Activated naive CD8-positive, alpha-beta T cell treated with anti-CD3 and anti-CD28 coated beads, Interleukin-2, amount 10 ng/mL, durations not matched to agents 7 days and 5 days (primary cell): Measurements from ENCODE around the gene PPP6R2. TPM values are rescaled to one million over a fixed set of nuclear protein-coding genes. Genes with fewer than 3 reads are reported as not detected.
A peak's percentile ranks its signal among the peaks of the same experiment; 100 is the strongest.
"Not testable (repeated sequence)": the region's sequence is repeated elsewhere in the genome, so short reads cannot be mapped to it uniquely, and the experiment has no call there.

Experiments
- ATAC-seq: fragments of 150-1000 bp; cut with Tn5 transposase; one replicate; pipeline ENCODE4 v1.10.0; 2021; ENCODE audit warnings: low read depth, moderate library complexity
- POLR2A ChIA-PET: fragments of 350-600 bp; sonication (Branson Sonifier 250); formaldehyde crosslinking; loops from one replicate; lab custom pipeline; 2021; ENCODE audit warnings: antibody characterized with exemption; lab: Charles Lee
- DNase-seq: peaks from one replicate; pipeline ENCODE4 v3.0.0; 2021
- H3K27ac Mint-ChIP-seq: one replicate; pipeline ENCODE4 v1.8.0; 2022; ENCODE audit warnings: mild to moderate bottlenecking, mixed read lengths
- H3K27me3 Mint-ChIP-seq: one replicate; pipeline ENCODE4 v1.8.0; 2022; ENCODE audit warnings: mild to moderate bottlenecking, moderate library complexity, mixed read lengths
- H3K36me3 Mint-ChIP-seq: one replicate; pipeline ENCODE4 v1.8.0; 2021; ENCODE audit warnings: mild to moderate bottlenecking, mixed read lengths
- H3K4me1 Mint-ChIP-seq: one replicate; pipeline ENCODE4 v1.8.0; 2021; ENCODE audit warnings: mixed read lengths
- H3K4me3 Mint-ChIP-seq: one replicate; pipeline ENCODE4 v1.8.0; 2022; ENCODE audit warnings: mild to moderate bottlenecking, moderate library complexity, mixed read lengths
- H3K9me3 Mint-ChIP-seq: one replicate; pipeline ENCODE4 v1.8.0; 2021; ENCODE audit warnings: mixed read lengths
- total RNA-seq, 2 experiments: library from RNA; stranded (reverse); gene quantifications; one replicate each; pipeline ENCODE4 v1.2.3, GENCODE V29; 2021

The PPP6R2 gene
- total RNA-seq, 2 experiments from 2014 or later: 81.6 to 86.8 TPM

- POLR2A ChIA-PET: no interaction called here
Observed at GRCh38 chr22:50425179-50425916, 82.2 kb downstream of the PPP6R2 start.

DNA sequence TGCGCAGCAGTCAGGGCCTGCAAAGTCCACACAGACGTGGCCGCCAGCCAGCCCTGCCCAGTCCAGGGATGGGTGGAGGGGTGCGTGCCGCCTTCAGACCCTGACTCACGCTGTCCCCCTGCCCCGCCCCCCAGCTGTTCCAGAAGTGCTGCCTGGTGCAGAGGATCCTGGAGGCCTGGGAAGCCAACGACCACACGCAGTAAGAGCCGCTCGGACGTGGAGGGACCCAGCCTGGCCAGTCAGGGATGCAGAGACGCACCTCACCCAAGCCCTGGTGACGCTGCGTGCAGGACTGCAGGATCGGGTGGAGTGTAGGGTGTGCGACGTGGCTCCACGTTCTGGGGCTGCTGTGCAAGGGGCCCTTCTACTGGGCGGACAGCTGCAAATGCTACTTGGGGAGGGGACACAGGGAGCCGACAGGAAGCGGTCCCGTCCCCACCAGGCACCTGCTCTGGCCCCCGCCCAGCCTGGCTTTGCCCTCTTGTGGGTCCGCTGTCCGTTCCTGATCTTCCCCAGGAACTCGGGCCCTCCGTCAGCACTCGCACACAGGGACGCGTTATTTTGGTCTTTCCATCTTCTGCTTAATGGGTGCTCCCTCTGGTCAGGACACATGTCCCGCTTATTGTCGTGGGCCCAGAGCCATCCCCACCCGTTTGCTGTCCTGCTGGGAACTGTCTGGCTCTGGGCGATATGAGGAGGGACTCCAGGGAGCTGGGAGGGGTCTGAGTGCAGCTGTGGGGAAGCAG is 89.2 kb downstream of the PPP6R2 start:
- no peaks in the 10 kb centered on the region for H3K27me3 Mint-ChIP-seq
- ATAC-seq (no peak), DNase-seq (no peak)
- POLR2A ChIA-PET: no interaction called here
- peaks cover 15% of the 10 kb centered on the region for H3K36me3 Mint-ChIP-seq
- no peaks in the 10 kb centered on the region for H3K9me3 Mint-ChIP-seq
- no peak overlapping the region for H3K27ac Mint-ChIP-seq
- no peak overlapping the region for H3K4me3 Mint-ChIP-seq
- H3K4me1 Mint-ChIP-seq: no peaks in the 10 kb centered on the region

More at GRCh38 chr22:50425179-50425916, 82.2 kb downstream of the PPP6R2 start:
- Mint-ChIP-seq H3K36me3 (peaks cover 26% of the 10 kb centered on the region), H3K4me1 (peaks cover 3% of the 10 kb centered on the region), H3K27ac (no peak overlapping the region), H3K9me3 (no peaks in the 10 kb centered on the region), H3K27me3 (no peaks in the 10 kb centered on the region), H3K4me3 (no peak overlapping the region)
- ATAC-seq (no peak), DNase-seq (no peak)

- H3K4me3 Mint-ChIP-seq, ATAC-seq, DNase-seq, POLR2A ChIA-PET, H3K4me1 Mint-ChIP-seq, H3K27ac Mint-ChIP-seq, H3K27me3 Mint-ChIP-seq, H3K9me3 Mint-ChIP-seq: not testable (repeated sequence)
- H3K36me3 Mint-ChIP-seq: peaks cover 14% of the 10 kb centered on the region
Observed at GRCh38 chr22:50432877-50433510, 89.9 kb downstream of the PPP6R2 start.

DNA sequence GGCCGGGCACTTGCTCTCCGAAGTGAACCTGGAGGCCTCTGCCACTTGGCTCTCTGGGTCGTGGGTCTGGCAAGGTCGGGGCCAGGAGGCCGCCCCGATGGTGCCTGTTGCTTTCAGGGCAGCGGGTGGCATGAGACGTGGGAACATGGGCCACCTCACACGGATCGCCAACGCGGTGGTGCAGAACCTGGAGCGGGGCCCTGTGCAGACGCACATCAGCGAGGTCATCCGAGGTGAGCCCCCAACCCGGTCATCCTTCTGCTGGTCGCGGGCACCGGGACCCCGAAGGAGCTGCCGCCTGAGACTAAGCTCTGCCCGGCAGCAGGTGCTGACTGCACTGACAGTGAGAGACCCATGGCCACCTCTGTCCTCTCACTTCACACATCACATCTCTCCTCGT is 91.7 kb downstream of the PPP6R2 start:
- H3K9me3 Mint-ChIP-seq: no peaks in the 10 kb centered on the region
- DNase-seq (no peak), ATAC-seq (no peak)
- POLR2A ChIA-PET: interaction anchor here (1.0 kb wide), 1 partner anchor 10 kb away, joined by 4 read pairs; no protein-coding TSS in a partner anchor
- H3K4me3 Mint-ChIP-seq: no peak overlapping the region
- peaks cover 4% of the 10 kb centered on the region for H3K36me3 Mint-ChIP-seq
- no peaks in the 10 kb centered on the region for H3K27me3 Mint-ChIP-seq
- H3K4me1 Mint-ChIP-seq: no peaks in the 10 kb centered on the region
- no peak overlapping the region for H3K27ac Mint-ChIP-seq

- no peak overlapping the region for H3K27ac Mint-ChIP-seq
- H3K4me1 Mint-ChIP-seq: no peaks in the 10 kb centered on the region
- POLR2A ChIA-PET: interaction anchor here (0.6 to 1.0 kb wide), 2 partner anchors 9 to 33 kb away, joined by 3 to 4 read pairs; no protein-coding TSS in a partner anchor
- DNase-seq (no peak), ATAC-seq (no peak)
- H3K36me3 Mint-ChIP-seq: peaks cover 4% of the 10 kb centered on the region
- H3K9me3 Mint-ChIP-seq: no peaks in the 10 kb centered on the region
- no peaks in the 10 kb centered on the region for H3K27me3 Mint-ChIP-seq
- H3K4me3 Mint-ChIP-seq: no peak overlapping the region
Observed at GRCh38 chr22:50435291-50436014, 92.3 kb downstream of the PPP6R2 start.

DNA sequence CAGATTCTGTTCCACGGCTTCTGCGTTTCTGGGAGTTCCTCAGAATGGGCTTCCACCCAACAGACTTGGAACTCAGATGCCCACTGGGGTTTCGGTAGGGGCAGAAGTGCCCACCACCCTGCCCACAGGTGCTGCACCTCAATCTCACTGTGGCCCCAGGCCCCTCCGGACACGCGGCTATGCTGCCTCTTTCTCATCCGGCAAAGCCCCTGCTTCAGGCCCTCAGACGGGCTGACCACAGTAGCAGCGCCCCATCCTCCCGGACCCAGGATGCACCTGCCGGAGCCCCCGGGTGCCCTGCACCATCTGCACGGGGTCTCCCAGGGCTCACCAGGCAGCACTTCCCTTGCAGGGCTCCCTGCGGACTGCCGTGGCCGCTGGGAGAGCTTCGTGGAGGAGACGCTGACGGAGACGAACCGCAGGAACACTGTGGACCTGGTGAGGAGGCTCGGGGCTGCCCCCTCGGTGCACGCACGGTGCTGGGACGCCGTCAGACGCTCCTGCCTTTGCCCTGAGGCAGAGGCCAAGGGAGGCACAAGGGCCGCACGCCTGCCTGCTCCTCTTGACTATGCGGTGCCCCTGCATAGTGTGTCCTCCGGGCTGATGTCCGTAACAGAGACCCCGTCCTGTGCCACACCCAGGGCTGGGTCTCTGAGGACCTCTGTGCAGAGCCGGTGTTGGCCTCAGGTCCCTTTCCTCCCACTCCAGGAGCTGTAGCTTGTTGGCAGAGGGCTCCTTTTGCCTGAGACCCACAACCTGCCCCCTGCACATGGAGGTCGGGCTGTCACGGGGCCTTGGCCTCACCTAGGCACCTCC is 93.1 kb downstream of the PPP6R2 start:
- POLR2A ChIA-PET: no interaction called here
- no peak for ATAC-seq
- Mint-ChIP-seq H3K27me3 (no peaks in the 10 kb centered on the region), H3K9me3 (no peaks in the 10 kb centered on the region), H3K27ac (no peak overlapping the region), H3K4me3 (no peak overlapping the region), H3K4me1 (no peaks in the 10 kb centered on the region), H3K36me3 (peaks cover 4% of the 10 kb centered on the region)
- no peak for DNase-seq

DNA sequence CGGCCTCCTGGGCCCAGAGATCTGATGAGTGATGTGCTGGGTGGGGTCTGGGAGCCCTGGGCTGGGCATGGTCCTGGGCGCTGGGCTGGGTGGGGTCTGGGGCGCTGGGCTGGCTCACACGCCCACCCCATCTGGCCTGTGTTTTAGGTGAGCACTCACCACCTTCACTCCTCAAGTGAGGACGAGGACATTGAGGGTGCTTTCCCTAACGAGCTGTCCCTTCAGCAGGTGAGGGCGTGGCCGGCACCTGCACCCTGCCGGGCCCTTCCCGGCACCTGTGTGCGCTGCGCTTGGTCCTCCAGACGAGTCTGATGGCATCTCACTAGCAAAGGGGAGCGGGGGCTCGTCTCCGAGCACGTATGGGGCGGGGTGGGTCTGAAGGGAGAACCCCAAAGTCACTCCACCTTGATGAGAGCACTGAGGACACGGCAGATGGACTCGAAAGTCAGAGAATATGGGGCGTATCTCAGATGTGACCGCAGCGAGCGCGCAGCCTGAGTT is 93.8 kb downstream of the PPP6R2 start:
- ATAC-seq (no peak), DNase-seq (no peak)
- Mint-ChIP-seq H3K27ac (no peak overlapping the region), H3K4me1 (no peaks in the 10 kb centered on the region), H3K36me3 (no peaks in the 10 kb centered on the region), H3K4me3 (no peak overlapping the region), H3K27me3 (no peaks in the 10 kb centered on the region), H3K9me3 (no peaks in the 10 kb centered on the region)
- POLR2A ChIA-PET: no interaction called here

DNA sequence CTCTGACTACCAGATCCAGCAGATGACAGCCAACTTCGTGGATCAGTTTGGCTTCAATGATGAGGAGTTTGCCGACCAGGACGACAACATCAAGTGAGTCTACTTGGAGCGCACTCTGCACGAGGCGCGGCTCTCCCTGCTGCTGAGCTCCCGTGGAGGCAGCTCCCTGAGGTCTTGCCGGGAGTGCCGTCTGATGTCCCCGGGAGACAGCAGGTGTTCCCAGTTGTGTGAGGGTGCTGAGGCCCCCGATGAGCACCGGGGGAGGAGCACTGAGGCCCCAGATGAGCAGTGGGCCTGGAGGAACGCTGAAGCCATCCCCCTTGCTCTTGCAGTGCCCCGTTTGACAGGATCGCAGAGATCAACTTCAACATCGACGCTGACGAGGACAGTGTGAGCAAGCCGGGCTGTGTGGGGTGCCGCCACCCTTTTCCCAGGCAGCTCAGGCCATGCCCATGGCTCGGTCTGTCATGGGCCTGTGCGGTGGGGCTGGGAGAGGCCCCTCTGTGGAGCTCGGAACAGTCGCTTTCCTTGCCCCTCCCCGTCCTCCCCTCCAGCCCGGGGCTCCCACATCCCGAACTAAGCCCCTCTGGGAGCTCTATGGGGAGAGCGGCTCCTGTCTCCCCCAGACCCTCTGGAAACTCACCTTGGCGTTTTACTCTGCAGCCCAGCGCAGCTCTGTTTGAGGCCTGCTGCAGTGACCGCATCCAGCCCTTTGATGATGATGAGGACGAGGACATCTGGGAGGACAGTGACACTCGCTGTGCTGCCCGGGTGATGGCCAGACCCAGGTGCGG is 94.6 kb downstream of the PPP6R2 start:
- DNase-seq: no peak
- no peak overlapping the region for H3K27ac Mint-ChIP-seq

GRCh38 chr22:50438305-50439275 is 95.5 kb downstream of the PPP6R2 start:
- no peaks in the 10 kb centered on the region for H3K27me3 Mint-ChIP-seq
- H3K36me3 Mint-ChIP-seq: no peaks in the 10 kb centered on the region
- no peak for ATAC-seq
- H3K9me3 Mint-ChIP-seq: no peaks in the 10 kb centered on the region
- POLR2A ChIA-PET: no interaction called here
- H3K4me3 Mint-ChIP-seq: no peak overlapping the region
- no peak for DNase-seq
- H3K4me1 Mint-ChIP-seq: peaks cover 1% of the 10 kb centered on the region
- no peak overlapping the region for H3K27ac Mint-ChIP-seq

More for the DNA sequence above, 94.6 kb downstream of the PPP6R2 start:
- POLR2A ChIA-PET: no interaction called here
- Mint-ChIP-seq H3K27me3 (no peaks in the 10 kb centered on the region), H3K36me3 (no peaks in the 10 kb centered on the region), H3K4me1 (no peaks in the 10 kb centered on the region), H3K4me3 (no peak overlapping the region), H3K9me3 (no peaks in the 10 kb centered on the region)
- ATAC-seq: no peak

- ATAC-seq (no peak), DNase-seq (peak; percentile 34)
- POLR2A ChIA-PET: no interaction called here
- H3K27ac Mint-ChIP-seq: no peak overlapping the region
- H3K9me3 Mint-ChIP-seq: no peaks in the 10 kb centered on the region
- no peaks in the 10 kb centered on the region for H3K36me3 Mint-ChIP-seq
- no peak overlapping the region for H3K4me3 Mint-ChIP-seq
- H3K4me1 Mint-ChIP-seq: peaks cover 1% of the 10 kb centered on the region
- no peaks in the 10 kb centered on the region for H3K27me3 Mint-ChIP-seq
Observed at GRCh38 chr22:50439314-50439870, 96.3 kb downstream of the PPP6R2 start.

- Mint-ChIP-seq H3K4me3 (no peak overlapping the region), H3K36me3 (no peaks in the 10 kb centered on the region), H3K27me3 (no peaks in the 10 kb centered on the region), H3K9me3 (no peaks in the 10 kb centered on the region), H3K4me1 (peaks cover 3% of the 10 kb centered on the region), H3K27ac (peak overlapping the region; percentile 25)
- no peak for DNase-seq
- POLR2A ChIA-PET: no interaction called here
- no peak for ATAC-seq
Observed at GRCh38 chr22:50439871-50440331, 96.8 kb downstream of the PPP6R2 start.
